ENCODE measurements around the gene OR51B2.
"Not testable (repeated sequence)": the region's sequence is repeated elsewhere in the genome, so short reads cannot be mapped to it uniquely, and the experiment has no call there.

The OR51B2 gene

GRCh38 chr11:5362017-5362625 is 38.0 kb upstream of the OR51B2 start:
- Histone ChIP-seq H3K9me3 (ENCODE audit: control insufficient read depth, insufficient read depth, low read length) (no peaks in the 10 kb centered on the region), H3K9me2 (replicated peaks; ENCODE audit: control insufficient read depth, low read length) (no peaks in the 10 kb centered on the region), H3K4me1 (ENCODE audit: control insufficient read depth, low read length) (no peaks in the 10 kb centered on the region), H3K36me3 (ENCODE audit: control insufficient read depth, low read length) (no peaks in the 10 kb centered on the region), H3K27ac (ENCODE audit: low read depth, low read length) (no peak overlapping the region), H3K79me2 (ENCODE audit: control insufficient read depth, low read length) (no peaks in the 10 kb centered on the region), H4K20me1 (ENCODE audit: control insufficient read depth, insufficient read depth, low read depth, low read length) (no peaks in the 10 kb centered on the region), H3F3A (ENCODE audit: control insufficient read depth, insufficient read depth) (no peaks in the 10 kb centered on the region), H3K4me2 (ENCODE audit: low read length) (no peak overlapping the region), H3K27me3 (ENCODE audit: control insufficient read depth, low read length) (no peaks in the 10 kb centered on the region), H3K4me3 (ENCODE audit: low read length) (no peak overlapping the region)
- TF ChIP-seq CTCF (IDR thresholded peaks at IDR 0.05; ENCODE audit: low read depth, low read length, poor library complexity, severe bottlenecking) (no peak), EZH2phosphoT487 (IDR thresholded peaks at IDR 0.05; ENCODE audit: borderline replicate concordance, low read length) (no peak)

GRCh38 chr11:5356031-5356430 is 31.9 kb upstream of the OR51B2 start:
- not testable (repeated sequence) for H3K4me2 ChIP-seq (ENCODE audit: low read length); H3K27ac ChIP-seq (ENCODE audit: low read depth, low read length); H3K36me3 ChIP-seq (ENCODE audit: control insufficient read depth, low read length); H3K4me3 ChIP-seq (ENCODE audit: low read length); H3K79me2 ChIP-seq (ENCODE audit: control insufficient read depth, low read length); H4K20me1 ChIP-seq (ENCODE audit: control insufficient read depth, insufficient read depth, low read depth, low read length); H3F3A ChIP-seq (ENCODE audit: control insufficient read depth, insufficient read depth); H3K27me3 ChIP-seq (ENCODE audit: control insufficient read depth, low read length); H3K9me2 ChIP-seq (replicated peaks; ENCODE audit: control insufficient read depth, low read length); H3K4me1 ChIP-seq (ENCODE audit: control insufficient read depth, low read length); H3K9me3 ChIP-seq (ENCODE audit: control insufficient read depth, insufficient read depth, low read length)

GRCh38 chr11:5351208-5351607 is 27.1 kb upstream of the OR51B2 start, which contains the start of gene OR51B6:
OR51B6 (plus strand) TSS chr11:5351508; CDS start chr11:5351508, 0 bp downstream.
- Histone ChIP-seq H3K79me2 (ENCODE audit: control insufficient read depth, low read length) (no peaks in the 10 kb centered on the region), H3K9me3 (ENCODE audit: control insufficient read depth, insufficient read depth, low read length) (no peaks in the 10 kb centered on the region), H3K4me2 (ENCODE audit: low read length) (no peak within 1 kb of the TSS), H3K4me1 (ENCODE audit: control insufficient read depth, low read length) (no peaks in the 10 kb centered on the region), H3K36me3 (ENCODE audit: control insufficient read depth, low read length) (no peaks in the 10 kb centered on the region), H3K27ac (ENCODE audit: low read depth, low read length) (no peak within 1 kb of the TSS), H3K9me2 (replicated peaks; ENCODE audit: control insufficient read depth, low read length) (no peaks in the 10 kb centered on the region), H3K4me3 (ENCODE audit: low read length) (no peak within 1 kb of the TSS), H3K27me3 (ENCODE audit: control insufficient read depth, low read length) (no peaks in the 10 kb centered on the region), H3F3A (ENCODE audit: control insufficient read depth, insufficient read depth) (no peaks in the 10 kb centered on the region), H4K20me1 (ENCODE audit: control insufficient read depth, insufficient read depth, low read depth, low read length) (no peaks in the 10 kb centered on the region)
- TF ChIP-seq EZH2phosphoT487 (IDR thresholded peaks at IDR 0.05; ENCODE audit: borderline replicate concordance, low read length): no peak
- no peak for TF ChIP-seq CTCF (IDR thresholded peaks at IDR 0.05; ENCODE audit: low read depth, low read length, poor library complexity, severe bottlenecking)

- no peak overlapping the region for H3K4me3 ChIP-seq (ENCODE audit: low read length)
- H3K9me2 ChIP-seq (replicated peaks; ENCODE audit: control insufficient read depth, low read length): no peaks in the 10 kb centered on the region
- no peaks in the 10 kb centered on the region for H3F3A ChIP-seq (ENCODE audit: control insufficient read depth, insufficient read depth)
- H3K4me2 ChIP-seq (ENCODE audit: low read length): no peak overlapping the region
- TF ChIP-seq EZH2phosphoT487 (IDR thresholded peaks at IDR 0.05; ENCODE audit: borderline replicate concordance, low read length) (no peak), CTCF (IDR thresholded peaks at IDR 0.05; ENCODE audit: low read depth, low read length, poor library complexity, severe bottlenecking) (no peak)
- no peaks in the 10 kb centered on the region for H3K9me3 ChIP-seq (ENCODE audit: control insufficient read depth, insufficient read depth, low read length)
- no peaks in the 10 kb centered on the region for H3K4me1 ChIP-seq (ENCODE audit: control insufficient read depth, low read length)
- H3K27me3 ChIP-seq (ENCODE audit: control insufficient read depth, low read length): no peaks in the 10 kb centered on the region
- H3K79me2 ChIP-seq (ENCODE audit: control insufficient read depth, low read length): no peaks in the 10 kb centered on the region
- H3K27ac ChIP-seq (ENCODE audit: low read depth, low read length): no peak overlapping the region
- H3K36me3 ChIP-seq (ENCODE audit: control insufficient read depth, low read length): no peaks in the 10 kb centered on the region
- H4K20me1 ChIP-seq (ENCODE audit: control insufficient read depth, insufficient read depth, low read depth, low read length): no peaks in the 10 kb centered on the region
Measured at GRCh38 chr11:5349550-5349949, 25.5 kb upstream of the OR51B2 start.

Data from DOHH2 (cell line).